GM23338 (cell line): Measurements from ENCODE around the gene PAIP1. TPM values are rescaled to one million over a fixed set of nuclear protein-coding genes. Genes with fewer than 3 reads are reported as not detected.

Experiments used
- ATAC-seq: fragments of 200-7000 bp; cut with Tn5 transposase; 3 replicates; pipeline ENCODE4 v1.9.1; 2020
- DNase-seq: peaks from one replicate; pipeline ENCODE4 v3.0.0-alpha.2; 2015; ENCODE audit warnings: low spot score
- H2AFZ ChIP-seq: fragments of 200-600 bp; sonication (generic); 2 replicates; pipeline ENCODE4 v1.8.0; 2016; ENCODE audit warnings: antibody characterized with exemption, mild to moderate bottlenecking, moderate library complexity
- H3F3A ChIP-seq: fragments of 200-600 bp; sonication (generic); replicated peaks from 2 replicates; pipeline ENCODE4 v1.8.0; 2017; ENCODE audit warnings: antibody characterized with exemption, mixed run types, low read depth
- H3K27ac ChIP-seq: fragments of 200-600 bp; sonication (generic); 2 replicates; pipeline ENCODE4 v1.6.1; 2016; ENCODE audit warnings: low read depth
- H3K27me3 ChIP-seq: fragments of 200-600 bp; sonication (generic); 2 replicates; pipeline ENCODE4 v1.8.0; 2016; ENCODE audit warnings: mild to moderate bottlenecking, mixed run types, moderate library complexity; ENCODE audit not compliant: insufficient read depth
- H3K36me3 ChIP-seq: fragments of 200-600 bp; sonication (generic); 2 replicates; pipeline ENCODE4 v1.8.0; 2016; ENCODE audit warnings: mild to moderate bottlenecking; ENCODE audit not compliant: insufficient read depth
- H3K4me1 ChIP-seq: fragments of 200-600 bp; sonication (generic); 2 replicates; pipeline ENCODE4 v1.8.0; 2016; ENCODE audit warnings: mild to moderate bottlenecking, moderate library complexity; ENCODE audit not compliant: insufficient read depth
- H3K4me2 ChIP-seq: fragments of 200-600 bp; sonication (generic); 2 replicates; pipeline ENCODE4 v1.7.1; 2017; ENCODE audit warnings: mixed run types
- H3K4me3 ChIP-seq: fragments of 200-600 bp; sonication (generic); 2 replicates; pipeline ENCODE4 v1.6.1; 2016; ENCODE audit warnings: mixed run types
- H3K79me2 ChIP-seq: fragments of 200-600 bp; sonication (generic); replicated peaks from 2 replicates; pipeline ENCODE4 v1.8.0; 2017; ENCODE audit warnings: mild to moderate bottlenecking; ENCODE audit not compliant: insufficient read depth
- H3K9me2 ChIP-seq: fragments of 200-600 bp; sonication (generic); 2 replicates; pipeline ENCODE4 v1.8.0; 2017; ENCODE audit not compliant: insufficient read depth
- H4K20me1 ChIP-seq: fragments of 200-600 bp; sonication (generic); replicated peaks from 2 replicates; pipeline ENCODE4 v1.8.0; 2017; ENCODE audit warnings: mild to moderate bottlenecking; ENCODE audit not compliant: insufficient read depth
- H3K27ac Mint-ChIP-seq: 2 replicates; pipeline ENCODE4 v1.8.0; 2020; ENCODE audit warnings: inconsistent platforms, mild to moderate bottlenecking, moderate library complexity, mixed read lengths
- H3K27me3 Mint-ChIP-seq: 3 replicates; pipeline ENCODE4 v1.8.0; 2022; ENCODE audit warnings: low read depth, mild to moderate bottlenecking, moderate library complexity, mixed read lengths, inconsistent platforms; ENCODE audit not compliant: insufficient read depth, poor library complexity
- H3K36me3 Mint-ChIP-seq: 3 replicates; pipeline ENCODE4 v1.8.0; 2021; ENCODE audit warnings: low read depth, mild to moderate bottlenecking, inconsistent platforms, moderate library complexity, mixed read lengths
- H3K4me1 Mint-ChIP-seq: 3 replicates; pipeline ENCODE4 v1.8.0; 2020; ENCODE audit warnings: mild to moderate bottlenecking, inconsistent platforms, mixed read lengths
- H3K4me3 Mint-ChIP-seq: 3 replicates; pipeline ENCODE4 v1.8.0; 2021; ENCODE audit warnings: moderate library complexity, mild to moderate bottlenecking, inconsistent platforms, mixed read lengths
- H3K9me3 Mint-ChIP-seq: 3 replicates; pipeline ENCODE4 v1.8.0; 2020; ENCODE audit warnings: moderate library complexity, mild to moderate bottlenecking, inconsistent platforms, mixed read lengths
- CREB1 ChIP-seq: fragments of 250-450 bp; sonication (Bioruptor Pico); IDR thresholded peaks from 2 replicates; pipeline ENCODE4 v1.5.0; 2020; ENCODE audit warnings: low read depth, mild to moderate bottlenecking, moderate library complexity
- CTCF ChIP-seq, 2 experiments: fragments of 200-600 bp in 1 of 2; sonication (generic) in 1 of 2; conservative IDR thresholded peaks; 2 replicates each; pipeline versions ENCODE4 v1.5.1 to v1.6.1; 2016 to 2017; ENCODE audit warnings: antibody characterized with exemption in 2 of 2, low read depth in 2 of 2, mild to moderate bottlenecking in 2 of 2, moderate library complexity in 1 of 2
- ETS1 ChIP-seq: IDR thresholded peaks from 2 replicates; pipeline ENCODE4 v1.6.1; 2016; ENCODE audit warnings: antibody characterized with exemption
- EZH2phosphoT487 ChIP-seq: fragments of 200-600 bp; sonication (generic); IDR thresholded peaks from one replicate; pipeline ENCODE4 v1.8.1; 2018; ENCODE audit warnings: antibody characterized with exemption; ENCODE audit not compliant: unreplicated experiment
- JUNB ChIP-seq: IDR thresholded peaks from one replicate; pipeline ENCODE4 v1.6.1; 2016; ENCODE audit warnings: antibody characterized with exemption; ENCODE audit not compliant: unreplicated experiment
- NANOG ChIP-seq: IDR thresholded peaks from 2 replicates; pipeline ENCODE4 v1.6.1; 2016; ENCODE audit warnings: antibody characterized with exemption, borderline replicate concordance
- POLR2AphosphoS5 ChIP-seq: IDR thresholded peaks from 2 replicates; pipeline ENCODE4 v1.6.1; 2016; ENCODE audit warnings: antibody characterized with exemption, low read depth
- ZNF114 ChIP-seq: fragments of 250-450 bp; sonication (Bioruptor Pico); IDR thresholded peaks from 2 replicates; pipeline ENCODE4 v1.5.0; 2020; ENCODE audit warnings: mild to moderate bottlenecking, moderate library complexity
- ZNF331 ChIP-seq: fragments of 250-450 bp; sonication (Bioruptor Pico); IDR thresholded peaks from 2 replicates; pipeline ENCODE4 v1.5.0; 2020; ENCODE audit warnings: low read depth, mild to moderate bottlenecking, moderate library complexity
- ZNF462 ChIP-seq: fragments of 250-450 bp; sonication (Bioruptor Pico); IDR thresholded peaks from 2 replicates; pipeline ENCODE4 v1.5.0; 2020; ENCODE audit warnings: mild to moderate bottlenecking, moderate library complexity
- polyA plus RNA-seq: library from polyadenylated mRNA; unstranded; fragments of >200 nt; fragmentation: Nextera tagmentation; extraction: Ambion mirVana; gene quantifications from 2 replicates; pipeline ENCODE4 v1.2.1, GENCODE V29; 2016
- total RNA-seq: library from RNA; depleted of rRNA; stranded (reverse); fragments of >200 nt; shearing (Covaris generic); gene quantifications from 2 replicates; pipeline ENCODE4 v1.2.3, GENCODE V29; 2014
- TF ChIP-seq, protein P1 (sequence below): IDR thresholded peaks from one replicate; pipeline ENCODE4 v1.6.1; 2018; ENCODE audit warnings: antibody characterized with exemption; ENCODE audit not compliant: unreplicated experiment

The PAIP1 gene
- total and polyA plus RNA-seq, 2 experiments from 2014 or later, result 108 to 140 TPM

GRCh38 chr5:43554497-43554896, 2.4 kb downstream of the PAIP1 start (continued):
- TF ChIP-seq, protein P1, sequence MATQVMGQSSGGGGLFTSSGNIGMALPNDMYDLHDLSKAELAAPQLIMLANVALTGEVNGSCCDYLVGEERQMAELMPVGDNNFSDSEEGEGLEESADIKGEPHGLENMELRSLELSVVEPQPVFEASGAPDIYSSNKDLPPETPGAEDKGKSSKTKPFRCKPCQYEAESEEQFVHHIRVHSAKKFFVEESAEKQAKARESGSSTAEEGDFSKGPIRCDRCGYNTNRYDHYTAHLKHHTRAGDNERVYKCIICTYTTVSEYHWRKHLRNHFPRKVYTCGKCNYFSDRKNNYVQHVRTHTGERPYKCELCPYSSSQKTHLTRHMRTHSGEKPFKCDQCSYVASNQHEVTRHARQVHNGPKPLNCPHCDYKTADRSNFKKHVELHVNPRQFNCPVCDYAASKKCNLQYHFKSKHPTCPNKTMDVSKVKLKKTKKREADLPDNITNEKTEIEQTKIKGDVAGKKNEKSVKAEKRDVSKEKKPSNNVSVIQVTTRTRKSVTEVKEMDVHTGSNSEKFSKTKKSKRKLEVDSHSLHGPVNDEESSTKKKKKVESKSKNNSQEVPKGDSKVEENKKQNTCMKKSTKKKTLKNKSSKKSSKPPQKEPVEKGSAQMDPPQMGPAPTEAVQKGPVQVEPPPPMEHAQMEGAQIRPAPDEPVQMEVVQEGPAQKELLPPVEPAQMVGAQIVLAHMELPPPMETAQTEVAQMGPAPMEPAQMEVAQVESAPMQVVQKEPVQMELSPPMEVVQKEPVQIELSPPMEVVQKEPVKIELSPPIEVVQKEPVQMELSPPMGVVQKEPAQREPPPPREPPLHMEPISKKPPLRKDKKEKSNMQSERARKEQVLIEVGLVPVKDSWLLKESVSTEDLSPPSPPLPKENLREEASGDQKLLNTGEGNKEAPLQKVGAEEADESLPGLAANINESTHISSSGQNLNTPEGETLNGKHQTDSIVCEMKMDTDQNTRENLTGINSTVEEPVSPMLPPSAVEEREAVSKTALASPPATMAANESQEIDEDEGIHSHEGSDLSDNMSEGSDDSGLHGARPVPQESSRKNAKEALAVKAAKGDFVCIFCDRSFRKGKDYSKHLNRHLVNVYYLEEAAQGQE, result no peak
- TF ChIP-seq ZNF462, result no peak
- no peak for TF ChIP-seq NANOG
- no peak for TF ChIP-seq EZH2phosphoT487
- TF ChIP-seq CREB1 (CRISPR knock-in tag), result no peak

DNA sequence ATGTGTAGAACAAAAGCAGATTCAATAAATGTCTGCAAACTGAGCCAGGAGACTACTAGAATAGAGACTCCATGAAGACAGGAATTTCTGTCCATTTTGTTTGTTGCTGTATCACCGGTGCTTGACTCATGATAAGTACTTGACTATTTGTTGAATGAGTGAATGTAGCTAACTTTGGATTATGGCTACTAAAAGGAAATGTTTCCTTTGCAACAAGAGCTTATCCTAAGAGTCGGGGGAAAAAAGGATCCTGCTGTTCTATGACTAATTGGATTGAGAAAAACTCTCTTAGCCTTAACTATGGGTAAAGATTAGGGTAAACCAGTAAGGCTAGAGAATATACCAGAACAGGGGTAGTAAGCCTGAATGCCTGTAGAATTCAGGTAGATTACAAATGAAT, 3.5 kb downstream of the PAIP1 start:
- Mint-ChIP-seq H3K27ac (no peak overlapping the region), H3K4me3 (no peak overlapping the region), H3K4me1 (peaks cover 8% of the 10 kb centered on the region; the same call in 2 of the 3 replicates), H3K9me3 (no peaks in the 10 kb centered on the region), H3K36me3 (peaks cover 19% of the 10 kb centered on the region), H3K27me3 (peaks cover 11% of the 10 kb centered on the region)
- peaks cover 79% of the 10 kb centered on the region for H3K79me2 ChIP-seq
- H3K27ac ChIP-seq, result no peak overlapping the region
- no peak for ATAC-seq
- H3K9me2 ChIP-seq, result no peaks in the 10 kb centered on the region
- H4K20me1 ChIP-seq, result peaks cover 26% of the 10 kb centered on the region
- H3K4me1 ChIP-seq, result peaks cover 27% of the 10 kb centered on the region
- H3F3A ChIP-seq, result no peaks in the 10 kb centered on the region
- DNase-seq, result no peak
- no peak overlapping the region for H2AFZ ChIP-seq
- H3K27me3 ChIP-seq, result no peaks in the 10 kb centered on the region
- H3K36me3 ChIP-seq, result peaks cover 38% of the 10 kb centered on the region
- H3K4me3 ChIP-seq, result no peak overlapping the region
- H3K4me2 ChIP-seq, result 0 out of 2 replicates have a peak overlapping the region, but pooled peaks have one; percentile 88
- TF ChIP-seq ETS1, result no peak
- TF ChIP-seq JUNB, result no peak
- TF ChIP-seq POLR2AphosphoS5, result no peak
- TF ChIP-seq ZNF114 (CRISPR knock-in tag), result no peak
- no peak for TF ChIP-seq CREB1 (CRISPR knock-in tag)
- no peak for TF ChIP-seq CTCF (conservative IDR thresholded peaks at IDR 0.05; ENCODE audit: low read depth in 2 of 2)
- TF ChIP-seq ZNF331 (CRISPR knock-in tag), result no peak
